ENCODE results near the gene HOXB3. TPM values are rescaled to one million over a fixed set of nuclear protein-coding genes. Genes with fewer than 3 reads are reported as not detected.

The HOXB3 gene
- total RNA-seq, 4 donors from 2014 or later: 3.7 to 14.1 (median 9.4) TPM

GRCh38 chr17:48586355-48587258 is 3.4 kb downstream of the HOXB3 start:
- WGBS, 2 donors: 18 to 20% methylated on average over 34 of the region's 34 CpGs
- peak overlapping the region; percentile 43 to 63 (median 48) for H3K4me3 ChIP-seq

GRCh38 chr17:48584223-48584741 is 5.8 kb downstream of the HOXB3 start:
- WGBS, 2 donors: 44 to 55% methylated on average over 2 of the region's 2 CpGs
- Histone ChIP-seq H3K27ac (peak overlapping the region in 1 of 4 donors; percentile 72), H3K36me3 (no peaks in the 10 kb centered on the region), H3K4me3 (no peak overlapping the region), H3K9me3 (no peaks in the 10 kb centered on the region), H3K27me3 (peaks cover 0 to 100% of the 10 kb centered on the region in 2 donors), H3K4me1 (peaks cover 0 to 51% (median 13%) of the 10 kb centered on the region in 4 donors)
- TF ChIP-seq EP300 (IDR thresholded peaks at IDR 0.05) (no peak), CTCF (IDR thresholded peaks at IDR 0.05) (no peak), POLR2A (IDR thresholded peaks at IDR 0.05) (no peak)
- DNase-seq (ENCODE audit: low spot score in 2 of 2): no peak

More at GRCh38 chr17:48586355-48587258, 3.4 kb downstream of the HOXB3 start:
- H3K4me1 ChIP-seq: peaks cover 0 to 50% (median 9%) of the 10 kb centered on the region in 4 donors
- H3K27me3 ChIP-seq: peaks cover 0 to 100% of the 10 kb centered on the region in 2 donors
- H3K27ac ChIP-seq: peak overlapping the region in 3 of 4 donors; percentile 64 to 87 (median 73)
- no peaks in the 10 kb centered on the region for H3K36me3 ChIP-seq
- TF ChIP-seq POLR2A (IDR thresholded peaks at IDR 0.05): no peak
- no peak for TF ChIP-seq CTCF (IDR thresholded peaks at IDR 0.05)
- no peak for TF ChIP-seq EP300 (IDR thresholded peaks at IDR 0.05)
- no peak for DNase-seq (ENCODE audit: low spot score in 2 of 2)
- no peaks in the 10 kb centered on the region for H3K9me3 ChIP-seq

- WGBS, 2 donors: 56 to 76% methylated on average over 3 of the region's 3 CpGs
- DNase-seq (ENCODE audit: low spot score in 2 of 2): no peak
- Histone ChIP-seq H3K4me3 (no peak overlapping the region), H3K9me3 (no peaks in the 10 kb centered on the region), H3K36me3 (no peaks in the 10 kb centered on the region), H3K27ac (no peak overlapping the region), H3K27me3 (peaks cover 0 to 100% of the 10 kb centered on the region in 2 donors), H3K4me1 (peaks cover 0 to 56% (median 16%) of the 10 kb centered on the region in 4 donors)
- TF ChIP-seq CTCF (IDR thresholded peaks at IDR 0.05): no peak
Observed at GRCh38 chr17:48583708-48584222, 6.3 kb downstream of the HOXB3 start.

GRCh38 chr17:48582750-48583069 is 7.3 kb downstream of the HOXB3 start:
- Histone ChIP-seq H3K27me3 (peaks cover 0 to 98% of the 10 kb centered on the region in 2 donors), H3K27ac (peak overlapping the region in 3 of 4 donors; percentile 71 to 81 (median 75)), H3K36me3 (no peaks in the 10 kb centered on the region), H3K4me1 (peaks cover 0 to 63% (median 17%) of the 10 kb centered on the region in 4 donors), H3K9me3 (no peaks in the 10 kb centered on the region), H3K4me3 (peak overlapping the region in 2 of 4 donors; percentile 38 to 51)
- no peak for DNase-seq (ENCODE audit: low spot score in 2 of 2)
- no peak for TF ChIP-seq EP300 (IDR thresholded peaks at IDR 0.05)
- TF ChIP-seq CTCF (IDR thresholded peaks at IDR 0.05): no peak
- TF ChIP-seq POLR2A (IDR thresholded peaks at IDR 0.05): no peak
- WGBS, 2 donors: 31 to 46% methylated on average over 7 of the region's 7 CpGs
